Measurements from ENCODE around the gene ARRB1.
"Not testable (repeated sequence)": the region's sequence is repeated elsewhere in the genome, so short reads cannot be mapped to it uniquely, and the experiment has no call there.

Gene ARRB1

DNA sequence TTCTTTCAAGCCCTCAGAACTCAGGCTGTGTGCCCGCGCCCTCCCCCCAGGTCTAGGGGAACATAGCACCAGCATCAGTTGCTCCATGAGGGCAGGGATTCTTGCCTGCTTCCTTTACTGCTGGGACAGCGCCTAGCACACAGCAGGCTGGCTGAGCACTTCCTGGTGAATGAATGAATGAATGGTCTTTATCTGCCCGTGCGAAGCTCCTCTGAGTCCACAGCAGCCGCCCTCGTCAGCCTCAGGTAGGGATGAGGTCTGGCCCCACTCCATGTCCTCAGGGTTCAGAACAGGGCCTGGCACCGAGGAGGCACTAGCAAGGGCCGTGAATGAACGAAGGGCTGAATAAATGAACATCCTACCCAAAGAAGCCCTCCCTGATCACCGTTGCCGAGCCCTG lies 27.3 kb downstream of the ARRB1 start:
- no peak for DNase-seq (ENCODE audit: low spot score)

DNA sequence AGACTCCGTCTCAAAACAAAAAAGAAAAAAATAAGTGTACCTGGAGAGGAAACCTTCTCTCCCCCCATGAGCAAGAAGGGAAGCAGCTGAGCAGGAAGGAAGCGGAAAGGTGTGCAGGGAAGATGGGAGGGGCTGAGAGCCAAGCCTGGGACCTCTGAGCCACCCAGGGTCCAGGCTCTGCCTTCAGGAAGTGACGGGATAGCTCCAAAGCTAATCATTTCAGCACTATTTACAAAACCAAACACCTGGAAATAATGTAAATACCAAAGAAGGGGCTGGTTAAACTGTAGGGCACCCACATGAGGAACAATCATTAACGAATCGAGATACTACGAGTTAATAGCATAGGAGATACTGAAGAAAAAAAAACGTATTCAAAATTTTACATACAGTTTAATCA lies 27.9 kb downstream of the ARRB1 start:
- no peak for DNase-seq (ENCODE audit: low spot score)

DNA sequence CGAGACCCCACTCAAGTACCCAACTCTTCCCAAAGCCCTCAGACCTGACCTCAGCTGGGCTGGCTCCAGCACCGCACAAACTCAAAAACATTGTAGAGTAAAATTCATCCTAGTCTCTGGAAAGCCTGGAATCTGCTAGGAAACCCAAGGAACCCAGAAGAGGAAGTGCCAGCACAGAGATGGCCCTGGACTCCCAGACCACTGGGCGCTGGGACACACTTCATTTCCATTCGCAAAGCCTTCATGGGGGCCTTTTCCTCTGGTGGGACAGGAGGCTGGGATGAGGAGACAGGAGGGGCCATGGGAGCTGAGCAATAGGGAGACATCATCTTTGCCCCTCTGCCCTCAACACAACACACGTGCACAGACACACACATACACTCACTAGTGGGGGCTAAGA lies 30.8 kb downstream of the ARRB1 start:
- DNase-seq (ENCODE audit: low spot score), result no peak

DNA sequence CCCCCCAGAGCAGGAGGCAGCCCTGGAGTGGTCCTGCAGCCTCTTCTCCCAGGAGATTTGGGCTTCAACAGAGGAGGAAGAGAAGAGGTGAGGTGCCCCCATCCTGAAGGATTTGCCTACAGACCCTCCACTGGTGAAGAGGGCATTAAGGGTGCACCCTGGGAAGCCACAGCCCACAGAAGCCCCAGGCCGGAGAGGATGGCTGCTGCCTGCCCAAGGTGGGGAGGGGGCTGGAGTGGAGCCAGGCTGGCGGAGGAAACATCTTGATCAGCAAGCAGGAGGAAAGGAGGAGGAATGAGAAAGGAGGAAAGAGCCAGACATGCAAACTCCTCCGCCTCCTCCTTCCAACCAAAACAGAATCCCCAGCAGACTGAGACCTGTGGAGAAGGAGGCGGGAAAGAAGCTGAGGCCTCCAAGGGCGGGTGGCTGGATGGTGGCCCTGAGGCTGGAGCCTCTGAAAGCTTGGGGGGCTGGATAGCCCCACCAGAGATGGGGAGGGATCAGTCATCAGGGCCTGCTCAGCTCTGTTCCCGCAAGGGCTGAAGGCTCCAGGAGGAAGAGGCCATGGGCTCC lies 31.3 kb downstream of the ARRB1 start:
- no peak for DNase-seq (ENCODE audit: low spot score)

DNA sequence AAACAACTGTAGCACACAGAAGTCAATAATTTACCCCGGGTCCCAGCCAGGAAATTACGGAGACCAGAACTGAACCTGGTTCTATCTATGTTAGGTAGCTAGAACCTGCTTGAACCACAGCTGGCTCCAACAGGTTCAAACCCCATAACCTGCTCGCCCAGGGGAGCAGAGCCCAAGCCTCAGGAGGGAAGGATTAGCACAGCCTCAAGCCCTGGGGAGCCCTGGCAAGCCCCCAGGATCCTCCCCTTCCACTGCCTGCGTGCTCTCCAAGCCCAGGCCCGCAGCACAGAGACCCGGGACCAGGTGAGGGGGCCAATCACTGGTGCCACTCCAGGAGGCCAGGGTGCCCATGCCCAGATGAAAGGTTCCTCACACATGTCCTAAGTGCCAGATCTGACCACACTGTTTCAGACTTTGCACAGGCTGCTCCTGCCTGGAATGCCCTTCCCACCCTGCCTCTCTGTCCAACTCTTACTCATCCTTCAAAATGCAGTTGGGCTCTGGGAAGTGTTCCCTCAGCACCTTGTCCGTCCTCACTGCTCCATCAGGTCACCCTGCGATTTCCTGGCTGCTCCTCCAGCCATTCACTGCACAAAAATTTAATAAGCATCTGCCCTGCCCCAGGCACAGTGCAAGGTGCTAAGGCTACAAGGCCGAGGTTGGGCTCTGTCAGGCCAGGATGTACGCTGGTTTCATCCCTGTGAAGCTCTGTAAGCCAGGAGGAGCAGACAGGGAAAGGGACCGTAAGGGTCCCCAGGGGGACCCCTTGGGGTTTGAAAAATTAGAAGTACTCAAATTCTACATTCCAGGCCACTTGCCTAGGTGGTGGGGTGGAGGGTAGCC lies 32.2 kb downstream of the ARRB1 start:
- DNase-seq (ENCODE audit: low spot score), result no peak

DNA sequence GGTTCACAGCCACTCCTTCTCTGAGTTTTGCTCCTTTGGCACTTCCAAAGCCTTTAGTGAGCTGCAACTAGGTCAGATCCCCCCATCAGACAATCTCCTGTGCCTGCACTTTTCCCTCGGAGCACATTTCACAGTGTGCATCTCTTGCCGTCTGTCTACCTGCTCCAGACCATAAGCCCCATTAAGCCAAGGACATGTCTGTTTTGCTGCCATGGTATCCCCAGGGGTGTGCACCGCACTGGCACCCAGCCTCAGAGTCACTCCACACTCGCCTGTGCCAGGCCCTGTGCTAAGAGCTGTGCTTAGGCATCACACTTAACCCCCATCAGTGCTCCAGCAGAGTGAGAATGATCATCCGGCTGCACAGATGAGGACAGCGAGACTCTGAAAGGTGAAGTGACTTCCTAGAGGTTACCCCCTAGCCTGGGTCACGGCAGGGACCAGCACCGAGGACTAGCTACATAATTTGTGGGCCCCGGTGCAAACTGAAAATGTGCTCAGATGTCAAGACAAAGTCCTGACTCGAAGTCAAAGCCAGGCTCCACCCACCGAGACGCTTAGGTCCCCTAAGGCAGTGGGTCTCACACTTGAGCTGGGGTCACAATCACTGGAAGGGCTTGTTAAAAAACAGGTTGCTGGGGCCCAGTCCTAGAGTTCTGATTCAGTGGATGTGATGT lies 33.9 kb downstream of the ARRB1 start:
- no peak for DNase-seq (ENCODE audit: low spot score)

DNA sequence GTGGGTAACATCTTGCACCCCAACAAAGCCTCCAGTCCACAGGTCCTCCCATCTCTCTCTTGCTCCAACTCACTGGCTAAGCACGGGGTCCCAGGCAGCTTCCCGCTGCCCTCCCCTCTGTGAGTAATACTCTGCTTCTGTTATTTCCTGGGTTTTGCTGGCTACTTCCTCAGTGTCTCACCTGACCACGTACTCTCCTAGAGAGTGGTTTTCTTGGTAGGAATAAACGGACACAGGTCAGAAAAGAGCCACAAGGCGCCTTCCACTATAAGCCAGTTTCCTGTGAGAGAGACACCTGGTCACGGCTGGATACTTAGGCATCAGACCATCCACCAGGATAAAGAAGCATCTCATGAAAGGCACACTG lies 36.0 kb downstream of the ARRB1 start:
- no peak for DNase-seq (ENCODE audit: low spot score)

DNA sequence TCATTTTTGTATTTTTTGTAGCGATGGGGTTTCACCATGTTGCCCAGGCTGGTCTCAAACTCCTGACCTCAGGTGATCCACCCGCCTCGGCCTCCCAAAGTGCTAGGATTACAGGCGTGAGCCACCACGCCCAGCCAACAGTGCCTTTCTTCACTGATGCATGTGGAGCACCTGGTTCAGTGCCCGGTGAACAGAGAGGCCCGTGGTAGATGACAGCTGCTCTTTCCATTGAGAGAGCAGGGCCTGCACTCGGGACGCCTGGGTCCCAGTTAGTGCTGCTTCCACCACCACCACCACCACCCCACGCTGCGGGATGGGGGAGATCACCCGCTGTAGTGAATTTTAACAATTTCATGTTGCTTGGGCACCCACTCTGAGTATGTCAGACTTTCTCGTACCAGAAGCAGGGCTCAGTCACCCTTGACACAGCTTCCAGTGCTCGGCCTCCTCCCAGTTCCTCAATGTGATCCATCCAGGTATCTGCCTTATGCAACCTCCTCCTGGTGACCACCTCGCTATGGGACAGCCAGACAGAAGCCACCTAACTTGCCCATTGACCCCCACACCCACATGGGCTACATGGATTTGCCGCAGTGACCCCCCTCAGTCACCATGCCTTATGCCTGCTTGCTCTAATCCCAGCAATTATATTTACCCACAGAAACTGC lies 36.6 kb downstream of the ARRB1 start:
- no peak for DNase-seq (ENCODE audit: low spot score)

DNA sequence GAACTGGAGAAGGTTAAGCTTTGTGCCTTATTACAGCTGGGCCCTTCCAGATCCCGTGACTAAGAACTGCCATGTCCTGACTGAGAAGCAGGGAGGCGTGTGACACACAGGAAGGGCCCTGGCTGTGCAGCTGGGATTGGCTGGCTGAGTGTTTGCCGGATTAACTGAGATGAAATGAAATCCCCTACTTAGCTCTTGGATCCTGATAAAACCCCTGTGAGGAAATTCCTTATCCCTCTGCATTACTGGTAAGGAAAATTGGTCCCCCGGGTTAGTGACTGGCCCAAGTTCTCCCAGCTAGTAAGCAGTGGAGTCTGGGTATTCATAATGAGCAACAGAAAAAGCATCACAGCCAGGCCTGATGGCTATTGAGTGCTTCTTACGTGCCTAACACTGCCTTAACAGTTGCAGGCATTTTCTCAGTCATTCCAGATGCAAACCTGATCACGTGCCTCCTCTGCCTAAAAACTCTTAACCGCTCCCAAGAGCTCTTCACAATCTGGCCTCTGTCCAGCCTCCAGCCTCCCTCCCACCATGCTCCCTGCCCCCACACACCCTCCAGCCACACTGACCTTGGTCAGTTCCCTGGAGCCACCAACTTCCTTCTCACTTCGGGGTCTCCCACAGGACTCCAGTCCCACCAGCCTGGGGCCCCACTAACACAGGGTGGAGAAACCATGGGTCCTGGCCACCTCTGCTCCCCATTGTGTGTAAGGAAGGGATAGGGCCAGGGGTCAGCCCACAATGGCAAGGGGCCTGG lies 37.8 kb downstream of the ARRB1 start:
- DNase-seq (ENCODE audit: low spot score), result no peak

DNA sequence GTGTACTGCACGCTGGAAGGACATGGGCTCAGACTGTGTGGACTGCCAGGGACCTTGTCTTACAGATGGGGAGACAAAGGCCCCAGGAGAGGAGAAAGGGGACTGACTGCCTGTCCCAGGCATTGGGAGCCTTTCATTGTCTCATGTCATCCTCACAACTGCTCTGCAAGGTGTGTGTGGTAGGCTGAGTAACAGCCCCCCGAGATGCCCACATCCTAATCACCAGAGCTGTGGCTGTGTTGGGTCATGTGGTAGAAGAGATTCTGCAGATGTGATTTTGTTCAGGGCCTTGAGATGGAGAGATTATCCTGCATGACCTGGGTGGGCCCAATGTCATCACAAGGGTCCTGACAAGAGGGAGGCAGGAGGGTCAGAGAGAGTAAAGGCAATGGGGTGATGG lies 39.1 kb downstream of the ARRB1 start:
- no peak for DNase-seq (ENCODE audit: low spot score)

DNA sequence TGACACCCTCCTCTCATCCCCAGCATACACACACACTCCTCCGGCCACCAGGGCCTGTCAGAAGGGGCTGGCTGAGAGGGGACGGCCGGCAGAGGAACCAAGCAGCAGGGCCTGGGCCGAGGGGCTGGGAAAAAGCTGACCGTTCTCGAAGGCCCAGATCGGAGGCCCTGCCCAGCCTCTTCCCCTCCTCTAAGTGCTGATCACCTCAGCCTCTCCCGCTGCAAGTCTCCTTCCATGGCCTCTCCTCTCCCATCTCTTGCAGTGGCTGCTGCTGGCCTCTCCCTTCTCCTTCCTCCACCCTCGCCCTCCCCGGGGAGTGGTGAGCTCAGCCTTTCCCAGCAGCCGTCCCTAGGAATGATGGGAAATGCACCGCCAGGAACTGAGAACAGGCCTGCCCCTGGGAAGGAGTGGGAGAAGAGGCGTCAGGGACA lies 39.6 kb downstream of the ARRB1 start:
- DNase-seq (ENCODE audit: low spot score), result no peak

DNA sequence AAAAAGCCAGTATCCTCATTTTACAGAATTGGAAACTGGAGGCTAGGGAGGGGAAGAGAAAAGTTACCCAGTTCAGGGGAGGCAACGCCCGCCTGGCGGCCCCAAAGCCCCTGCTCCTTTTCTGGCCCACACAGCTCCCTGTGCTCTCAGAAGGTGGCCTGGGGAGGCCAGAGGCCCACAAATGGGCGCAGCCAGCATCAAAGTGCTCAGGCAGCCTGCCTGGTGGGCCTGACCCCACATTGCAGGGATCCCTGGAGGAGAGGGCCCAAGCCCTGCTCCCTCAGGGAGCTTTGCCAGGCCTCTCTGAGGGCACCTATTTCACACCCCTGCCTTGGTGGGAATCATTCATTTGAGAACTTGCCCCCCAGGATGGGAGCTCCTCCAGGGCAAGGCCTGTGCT lies 42.5 kb downstream of the ARRB1 start:
- DNase-seq (ENCODE audit: low spot score), result no peak

DNA sequence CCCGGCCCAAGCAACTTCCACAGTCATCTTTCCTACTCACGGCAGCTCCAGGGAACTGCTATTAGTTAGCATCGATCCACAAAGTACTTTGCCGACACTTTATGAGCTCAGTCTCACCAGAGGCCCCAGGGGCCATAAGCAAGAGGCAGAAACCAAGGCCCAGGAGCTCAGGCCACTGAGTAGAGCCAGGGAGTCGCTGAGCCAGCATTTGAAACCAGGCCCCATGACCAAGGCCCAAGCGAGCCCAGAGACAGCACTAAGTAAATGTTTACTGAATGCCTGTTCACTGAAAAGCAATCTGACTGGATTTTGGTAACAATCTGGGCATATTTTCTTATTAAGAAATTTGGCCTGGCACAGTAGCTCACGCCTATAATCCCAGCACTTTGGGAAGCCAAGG lies 43.3 kb downstream of the ARRB1 start:
- DNase-seq (ENCODE audit: low spot score), result no peak

DNA sequence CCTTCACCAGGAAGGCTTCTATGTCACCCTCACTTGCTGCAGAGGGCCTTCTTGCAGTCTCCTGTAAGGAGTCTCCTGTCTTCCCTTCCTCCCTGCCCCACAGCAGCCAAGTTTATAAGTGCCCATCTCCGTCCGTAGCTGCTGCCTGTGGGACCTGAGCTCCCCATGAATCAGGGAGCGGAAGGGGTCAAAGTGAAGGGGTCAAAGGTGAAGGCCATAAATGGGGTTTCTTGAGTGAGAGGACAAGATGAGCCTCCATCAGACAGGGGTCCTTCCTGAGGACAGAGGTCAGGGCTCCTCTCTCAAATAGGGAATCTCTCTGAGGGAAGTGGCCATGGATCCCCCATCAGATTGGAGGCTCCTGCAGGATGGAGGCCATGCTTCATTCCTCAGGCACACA lies 44.4 kb downstream of the ARRB1 start:
- no peak for DNase-seq (ENCODE audit: low spot score)

DNA sequence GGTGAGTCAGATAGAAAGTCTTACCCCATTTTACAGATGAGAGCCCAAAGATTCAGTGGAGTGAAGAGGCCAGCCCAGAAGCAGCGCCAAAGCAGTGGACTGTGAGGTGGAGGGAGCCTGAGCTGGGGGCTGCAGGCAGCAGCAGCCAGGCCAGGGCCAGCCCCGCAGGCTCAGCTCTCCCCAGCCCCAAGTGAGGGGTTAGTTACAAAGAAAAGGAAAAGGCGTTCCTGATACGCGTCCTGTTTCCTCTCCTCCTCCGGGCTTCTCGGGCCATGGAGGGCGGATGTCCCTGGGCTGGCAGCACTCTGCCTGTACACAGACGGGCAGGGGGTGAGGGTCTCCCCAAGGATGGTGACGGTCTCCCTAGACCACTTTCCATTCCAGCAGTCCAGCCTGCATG lies 44.9 kb downstream of the ARRB1 start:
- no peak for DNase-seq (ENCODE audit: low spot score)

DNA sequence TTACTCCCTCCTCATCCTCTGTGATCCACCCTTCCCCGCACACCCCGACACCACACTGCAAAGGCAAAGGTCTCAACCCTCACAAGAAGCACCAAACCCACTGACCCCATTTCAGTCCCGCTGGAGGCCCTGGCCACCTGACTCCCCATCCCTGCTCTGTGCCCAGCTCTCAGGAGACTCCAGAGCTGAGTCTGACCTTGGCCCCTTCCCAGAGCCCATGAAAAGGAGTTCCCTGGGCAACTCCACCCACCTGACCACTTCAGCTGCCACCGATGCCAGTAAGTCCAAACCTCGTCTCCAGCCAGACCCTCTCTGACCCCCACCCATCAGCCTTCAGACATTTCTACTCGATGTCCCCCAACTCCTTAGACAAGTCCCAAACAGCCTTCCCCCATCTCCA lies 45.5 kb downstream of the ARRB1 start:
- DNase-seq (ENCODE audit: low spot score), result no peak

DNA sequence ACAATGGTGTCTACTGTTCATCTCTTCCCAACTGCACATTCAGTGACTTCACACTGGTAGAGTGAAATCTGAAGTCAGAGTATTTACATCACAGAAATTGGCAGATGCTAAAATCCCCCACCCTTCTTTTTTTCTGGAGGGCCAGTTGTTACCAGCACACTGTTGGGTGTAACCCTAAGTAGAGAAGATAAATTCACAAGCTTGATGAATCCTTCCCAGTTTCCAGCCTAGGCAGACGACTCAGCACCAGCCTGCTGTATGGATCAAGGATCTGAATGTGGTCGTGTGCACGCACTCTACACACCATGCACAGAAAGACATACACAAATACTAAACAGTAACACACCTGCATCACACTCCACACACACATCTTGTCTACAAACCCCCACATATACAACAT lies 46.0 kb downstream of the ARRB1 start:
- DNase-seq (ENCODE audit: low spot score), result no peak

DNA sequence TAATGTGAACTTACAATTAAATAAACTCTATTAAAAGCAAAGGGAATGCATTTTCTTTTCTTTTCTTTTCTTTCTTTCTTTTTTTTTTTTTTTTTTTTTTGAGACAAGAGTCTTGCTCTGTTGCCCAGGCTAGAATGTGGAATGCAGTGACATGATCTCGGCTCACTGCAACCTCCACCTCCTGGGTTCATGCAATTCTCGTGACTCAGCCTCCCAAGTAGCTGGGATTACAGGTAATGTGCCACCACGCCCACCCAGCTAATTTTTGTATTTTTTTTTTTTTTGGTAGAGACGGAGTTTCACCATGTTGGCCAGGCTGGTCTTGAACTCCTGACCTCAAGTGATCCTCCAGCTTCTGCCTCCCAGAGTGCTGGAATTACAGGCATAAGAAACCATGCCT lies 46.5 kb downstream of the ARRB1 start:
- not testable (repeated sequence) for DNase-seq (ENCODE audit: low spot score)

DNA sequence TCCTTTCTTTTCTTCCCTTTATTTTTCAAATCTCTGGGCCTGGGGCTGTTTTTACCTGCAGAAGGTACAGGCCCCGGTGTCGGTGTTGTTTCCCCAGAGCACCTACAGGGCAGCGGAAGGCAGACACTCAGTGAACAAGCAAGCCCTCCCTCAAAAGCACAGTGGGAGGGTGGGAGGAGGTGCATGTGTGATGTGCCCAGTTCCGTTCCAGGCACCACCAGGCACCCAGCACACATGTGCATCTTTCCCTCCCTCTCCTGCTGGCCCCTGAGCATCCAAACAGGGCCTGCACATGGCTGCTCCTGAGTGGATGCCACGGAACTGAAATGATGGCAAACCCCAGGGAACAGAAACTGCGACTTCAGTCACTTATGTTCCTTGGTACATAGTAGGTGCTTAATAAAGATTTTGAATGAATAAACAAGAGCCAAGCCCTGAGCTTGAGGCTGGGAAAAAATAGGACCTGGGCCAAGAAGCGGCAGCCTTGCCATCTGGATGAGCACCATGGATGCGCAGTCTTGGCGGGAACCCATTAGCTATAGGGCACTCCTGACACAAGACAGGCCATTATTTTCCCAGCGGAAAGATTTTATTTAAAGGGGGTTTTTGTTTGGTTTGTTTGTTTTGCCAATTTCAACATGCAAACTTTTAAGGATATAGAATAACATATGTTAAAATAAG lies 47.8 kb downstream of the ARRB1 start:
- DNase-seq (ENCODE audit: low spot score), result no peak

DNA sequence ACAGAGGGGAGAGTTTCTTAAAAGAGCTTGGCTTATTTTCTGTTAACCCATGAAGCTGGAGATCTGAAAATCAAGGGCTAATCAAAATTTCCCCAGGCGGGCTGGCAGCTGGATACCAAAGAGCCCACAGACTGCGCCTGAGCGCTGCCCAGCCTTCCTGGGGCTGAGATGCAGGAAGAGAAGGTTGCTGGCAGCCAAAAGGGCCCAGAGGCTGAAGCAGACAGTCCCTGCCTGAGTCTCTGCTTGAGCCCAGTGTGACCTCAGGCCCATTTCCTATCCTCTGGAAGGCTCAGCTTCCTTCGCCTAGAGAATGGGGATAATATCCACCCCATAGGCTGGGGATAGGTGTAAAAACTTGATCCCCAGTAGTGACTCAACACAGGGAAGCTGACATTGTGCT lies 49.1 kb downstream of the ARRB1 start:
- DNase-seq (ENCODE audit: low spot score), result no peak

DNA sequence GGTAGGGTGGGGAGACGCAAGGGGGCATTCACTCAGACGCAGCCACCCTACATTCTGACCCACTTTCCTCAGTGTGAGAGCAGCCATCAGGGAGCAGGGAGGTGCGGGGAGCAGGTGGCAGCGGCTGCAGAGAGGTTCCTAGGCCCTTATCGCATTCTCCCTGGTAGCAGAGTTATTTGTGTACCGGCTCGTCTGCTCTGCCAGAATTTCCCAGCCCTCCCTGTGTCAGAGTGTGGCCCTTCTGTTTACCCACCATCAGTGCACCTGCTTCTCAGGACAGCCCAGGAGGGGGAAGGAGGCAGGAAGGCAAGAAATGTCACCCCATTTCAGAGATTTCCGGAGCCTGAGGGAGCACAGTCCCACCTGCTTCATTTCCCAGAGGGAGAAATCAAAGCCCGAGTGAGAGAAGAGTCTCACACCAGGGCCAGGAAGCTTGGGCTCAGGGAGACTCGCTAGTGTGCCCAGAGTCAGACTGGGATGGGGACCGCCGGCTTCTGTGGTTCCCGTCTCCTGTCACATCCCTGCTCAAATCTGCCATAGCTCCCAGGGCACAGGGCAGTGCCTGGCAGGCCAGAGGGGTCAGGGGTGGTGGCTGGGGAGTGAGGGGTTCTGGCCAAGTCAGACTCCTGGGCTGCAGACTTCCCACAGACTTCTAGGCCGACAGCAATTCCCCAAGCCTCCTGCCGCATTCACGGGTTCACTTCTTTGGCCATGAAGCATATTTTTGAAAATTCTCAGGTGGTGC lies 49.7 kb downstream of the ARRB1 start:
- DNase-seq (ENCODE audit: low spot score), result no peak

All from germinal center (tissue), 1 donor.